Neural progenitor cell (in vitro differentiated cells): ENCODE data around the gene KLK2. TPM values are rescaled to one million over a fixed set of nuclear protein-coding genes. Genes with fewer than 3 reads are reported as not detected.

ENCODE experiments used
- DNase-seq: peaks from one replicate; pipeline ENCODE4 v3.0.0-alpha.2; 2016; ENCODE audit warnings: low spot score
- H2AFZ ChIP-seq: fragments of 200-600 bp; sonication (generic); replicated peaks from 2 replicates; pipeline ENCODE4 v1.6.1; 2016; ENCODE audit warnings: antibody characterized with exemption
- H3F3A ChIP-seq: fragments of 200-600 bp; sonication (generic); 2 replicates; pipeline ENCODE4 v1.6.1; 2016; ENCODE audit warnings: antibody characterized with exemption, low read depth
- H3K27ac ChIP-seq: fragments of 200-600 bp; sonication (generic); 2 replicates; pipeline ENCODE4 v1.5.1; 2016; ENCODE audit warnings: mild to moderate bottlenecking
- H3K27me3 ChIP-seq: fragments of 200-600 bp; sonication (generic); 2 replicates; pipeline ENCODE4 v1.6.1; 2016; ENCODE audit warnings: mild to moderate bottlenecking, moderate library complexity
- H3K36me3 ChIP-seq: fragments of 200-600 bp; sonication (generic); 2 replicates; pipeline ENCODE4 v1.5.1; 2016
- H3K4me1 ChIP-seq: fragments of 200-600 bp; sonication (generic); 2 replicates; pipeline ENCODE4 v1.6.1; 2016; ENCODE audit warnings: mixed run types
- H3K4me2 ChIP-seq: fragments of 200-600 bp; sonication (generic); 2 replicates; pipeline ENCODE4 v1.6.1; 2016
- H3K4me3 ChIP-seq: fragments of 200-600 bp; sonication (generic); 2 replicates; pipeline ENCODE4 v1.5.1; 2016
- H3K79me2 ChIP-seq: fragments of 200-600 bp; sonication (generic); 2 replicates; pipeline ENCODE4 v1.6.1; 2016; ENCODE audit warnings: low read depth
- H3K9ac ChIP-seq: fragments of 200-600 bp; sonication (generic); 2 replicates; pipeline ENCODE4 v1.6.1; 2016
- H3K9me3 ChIP-seq: fragments of 200-600 bp; sonication (generic); 2 replicates; pipeline ENCODE4 v1.5.1; 2016; ENCODE audit warnings: low read depth
- H4K20me1 ChIP-seq: fragments of 200-600 bp; sonication (generic); 2 replicates; pipeline ENCODE4 v1.6.1; 2016; ENCODE audit warnings: low read depth
- H3K27ac Mint-ChIP-seq: 3 replicates; pipeline ENCODE4 v1.8.0; 2021; ENCODE audit warnings: mixed read lengths
- H3K27me3 Mint-ChIP-seq: 2 replicates; pipeline ENCODE4 v1.8.0; 2022; ENCODE audit warnings: low read depth, mild to moderate bottlenecking, inconsistent platforms, moderate library complexity, mixed read lengths; ENCODE audit not compliant: insufficient read depth
- H3K36me3 Mint-ChIP-seq: 3 replicates; pipeline ENCODE4 v1.8.0; 2021; ENCODE audit warnings: mixed read lengths
- H3K4me1 Mint-ChIP-seq: 3 replicates; pipeline ENCODE4 v1.8.0; 2021; ENCODE audit warnings: mixed read lengths
- H3K4me3 Mint-ChIP-seq: 3 replicates; pipeline ENCODE4 v1.8.0; 2021; ENCODE audit warnings: mild to moderate bottlenecking, moderate library complexity, mixed read lengths
- H3K9me3 Mint-ChIP-seq: 3 replicates; pipeline ENCODE4 v1.8.0; 2020; ENCODE audit warnings: mixed read lengths
- EZH2 ChIP-seq: fragments of 200-600 bp; sonication (generic); IDR thresholded peaks from 2 replicates; pipeline ENCODE4 v1.6.1; 2017; ENCODE audit warnings: antibody characterized with exemption, mild to moderate bottlenecking, moderate library complexity
- EZH2phosphoT487 ChIP-seq: fragments of 200-600 bp; sonication (generic); IDR thresholded peaks from 2 replicates; pipeline ENCODE4 v1.6.1; 2017; ENCODE audit warnings: antibody characterized with exemption
- total RNA-seq: library from RNA; depleted of rRNA; stranded (reverse); fragments of >200 nt; gene quantifications from 2 replicates; pipeline ENCODE4 v1.2.3, GENCODE V29; 2015; ENCODE audit warnings: low replicate concordance
- TF ChIP-seq, protein P1 (sequence below): fragments of 200-600 bp; sonication (generic); IDR thresholded peaks from 2 replicates; pipeline ENCODE4 v1.5.1; 2017; ENCODE audit warnings: antibody characterized with exemption, mild to moderate bottlenecking

The KLK2 gene
- total RNA-seq, 1 donor from 2014 or later = not detected

DNA sequence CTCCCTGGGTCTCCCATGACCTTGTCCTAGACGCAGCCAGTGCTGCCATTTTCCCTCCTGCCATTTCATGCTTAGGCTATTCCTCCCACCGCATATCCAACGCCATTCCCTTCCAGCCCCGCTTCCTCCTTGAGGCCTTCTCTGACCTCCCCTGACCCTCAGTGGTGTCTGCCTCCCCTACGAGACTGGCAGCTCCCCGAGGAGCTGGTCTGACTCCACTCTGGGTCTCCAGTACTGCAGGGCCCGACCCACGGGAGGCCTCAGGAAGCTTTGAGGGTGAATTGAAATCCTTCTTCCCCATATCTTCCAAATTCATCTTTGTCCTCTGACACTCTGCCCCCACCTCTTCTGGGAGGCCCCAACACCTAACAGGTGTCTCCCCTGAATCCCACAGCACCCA is 40.6 kb upstream of the KLK2 start:
- Histone ChIP-seq H3K79me2 (no peaks in the 10 kb centered on the region), H3K27ac (no peak overlapping the region), H3K4me3 (no peak overlapping the region), H3K9me3 (no peaks in the 10 kb centered on the region), H3K4me2 (no peak overlapping the region), H3K4me1 (no peaks in the 10 kb centered on the region), H3K27me3 (peaks cover 54% of the 10 kb centered on the region), H4K20me1 (no peaks in the 10 kb centered on the region), H3F3A (no peaks in the 10 kb centered on the region), H2AFZ (no peak overlapping the region), H3K36me3 (no peaks in the 10 kb centered on the region), H3K9ac (no peak overlapping the region)
- peaks cover 39% of the 10 kb centered on the region for H3K27me3 Mint-ChIP-seq
- H3K27ac Mint-ChIP-seq = peak overlapping the region; percentile 46
- H3K9me3 Mint-ChIP-seq = peaks cover 4% of the 10 kb centered on the region
- H3K4me3 Mint-ChIP-seq = no peak overlapping the region
- TF ChIP-seq EZH2 = no peak
- H3K36me3 Mint-ChIP-seq = peaks cover 2% of the 10 kb centered on the region
- no peak for DNase-seq
- peaks cover 6% of the 10 kb centered on the region for H3K4me1 Mint-ChIP-seq

DNA sequence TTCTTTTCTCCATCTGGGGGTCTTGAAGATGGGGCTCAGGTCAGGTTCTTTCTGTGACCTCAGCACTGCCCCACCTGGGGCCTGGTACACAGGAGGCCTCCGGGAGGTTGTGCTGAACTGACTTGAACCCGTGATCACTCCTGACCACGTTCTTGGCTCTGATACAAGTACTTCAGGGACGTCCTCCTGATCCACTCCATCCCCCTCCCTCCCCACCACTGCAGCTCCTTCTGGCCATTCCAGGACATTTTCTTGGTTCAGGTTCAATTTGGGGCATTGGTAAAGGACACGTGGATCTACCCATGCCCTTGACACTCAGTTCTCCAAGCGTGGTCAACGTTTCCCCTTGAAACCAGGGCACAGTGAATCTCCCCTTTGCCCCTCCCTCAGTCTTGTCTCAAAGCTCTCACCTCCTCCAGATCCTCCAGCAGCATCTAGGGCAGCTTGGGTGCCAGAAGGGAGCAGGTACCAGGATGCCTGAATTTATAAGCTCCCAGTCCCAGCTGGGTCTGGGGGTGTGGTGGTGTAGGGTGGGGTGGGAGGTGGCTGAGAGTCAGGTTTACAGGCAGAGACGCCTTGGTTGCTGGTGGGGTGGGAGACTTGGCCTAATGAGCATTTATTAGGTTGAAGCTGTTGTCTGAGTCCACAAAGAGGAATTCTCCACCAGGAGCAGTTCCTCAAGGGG is 40.0 kb upstream of the KLK2 start, which contains the start of gene KLK15:
TSS of gene KLK15 (minus strand) at position 458 of the 685 bp plus-strand sequence. CDS start 2,082 bp downstream, outside the sequence.
- Histone ChIP-seq H4K20me1 (no peaks in the 10 kb centered on the region), H3K27me3 (peaks cover 60% of the 10 kb centered on the region), H3K9ac (no peak within 1 kb of the TSS), H3K79me2 (no peaks in the 10 kb centered on the region), H3K9me3 (no peaks in the 10 kb centered on the region), H3K4me1 (no peaks in the 10 kb centered on the region), H3K4me2 (no peak within 1 kb of the TSS), H3K27ac (no peak within 1 kb of the TSS), H2AFZ (no peak within 1 kb of the TSS), H3K4me3 (no peak within 1 kb of the TSS), H3F3A (no peaks in the 10 kb centered on the region), H3K36me3 (no peaks in the 10 kb centered on the region)
- Mint-ChIP-seq H3K36me3 (peaks cover 2% of the 10 kb centered on the region), H3K4me1 (peaks cover 8% of the 10 kb centered on the region), H3K27ac (peak within 1 kb of the TSS; percentile 46), H3K4me3 (no peak within 1 kb of the TSS), H3K27me3 (peaks cover 42% of the 10 kb centered on the region), H3K9me3 (peaks cover 4% of the 10 kb centered on the region)
- DNase-seq = no peak
- TF ChIP-seq EZH2phosphoT487 = no peak
- TF ChIP-seq EZH2 = no peak
- TF ChIP-seq, protein P1, sequence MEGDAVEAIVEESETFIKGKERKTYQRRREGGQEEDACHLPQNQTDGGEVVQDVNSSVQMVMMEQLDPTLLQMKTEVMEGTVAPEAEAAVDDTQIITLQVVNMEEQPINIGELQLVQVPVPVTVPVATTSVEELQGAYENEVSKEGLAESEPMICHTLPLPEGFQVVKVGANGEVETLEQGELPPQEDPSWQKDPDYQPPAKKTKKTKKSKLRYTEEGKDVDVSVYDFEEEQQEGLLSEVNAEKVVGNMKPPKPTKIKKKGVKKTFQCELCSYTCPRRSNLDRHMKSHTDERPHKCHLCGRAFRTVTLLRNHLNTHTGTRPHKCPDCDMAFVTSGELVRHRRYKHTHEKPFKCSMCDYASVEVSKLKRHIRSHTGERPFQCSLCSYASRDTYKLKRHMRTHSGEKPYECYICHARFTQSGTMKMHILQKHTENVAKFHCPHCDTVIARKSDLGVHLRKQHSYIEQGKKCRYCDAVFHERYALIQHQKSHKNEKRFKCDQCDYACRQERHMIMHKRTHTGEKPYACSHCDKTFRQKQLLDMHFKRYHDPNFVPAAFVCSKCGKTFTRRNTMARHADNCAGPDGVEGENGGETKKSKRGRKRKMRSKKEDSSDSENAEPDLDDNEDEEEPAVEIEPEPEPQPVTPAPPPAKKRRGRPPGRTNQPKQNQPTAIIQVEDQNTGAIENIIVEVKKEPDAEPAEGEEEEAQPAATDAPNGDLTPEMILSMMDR = no peak

DNA sequence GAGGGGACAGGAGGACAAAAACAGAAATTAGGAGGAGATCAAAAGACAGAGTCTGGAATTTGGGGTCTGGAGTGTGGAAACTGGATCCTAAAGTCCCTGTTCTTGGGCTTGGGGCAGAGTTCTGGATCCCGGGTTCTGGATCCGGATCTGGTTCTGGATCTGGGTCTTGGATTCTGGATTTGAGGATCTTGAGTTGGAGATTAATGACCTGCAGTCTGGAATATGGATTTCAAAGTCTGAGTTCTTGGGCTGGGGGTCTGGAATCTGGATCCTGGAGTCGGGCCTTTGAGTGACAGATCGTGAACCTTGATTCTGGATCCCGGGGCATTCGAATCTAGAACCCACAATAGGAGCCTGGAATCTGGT is 39.5 kb upstream of the KLK2 start:
- Histone ChIP-seq H4K20me1 (no peaks in the 10 kb centered on the region), H2AFZ (no peak overlapping the region), H3F3A (no peaks in the 10 kb centered on the region), H3K9me3 (no peaks in the 10 kb centered on the region), H3K4me2 (no peak overlapping the region), H3K4me1 (no peaks in the 10 kb centered on the region), H3K79me2 (no peaks in the 10 kb centered on the region), H3K36me3 (no peaks in the 10 kb centered on the region), H3K9ac (no peak overlapping the region), H3K4me3 (no peak overlapping the region), H3K27ac (no peak overlapping the region), H3K27me3 (peaks cover 62% of the 10 kb centered on the region)
- no peak for DNase-seq
- Mint-ChIP-seq H3K4me3 (no peak overlapping the region), H3K4me1 (peaks cover 10% of the 10 kb centered on the region), H3K36me3 (peaks cover 2% of the 10 kb centered on the region), H3K27ac (no peak overlapping the region), H3K27me3 (peaks cover 45% of the 10 kb centered on the region), H3K9me3 (peaks cover 4% of the 10 kb centered on the region)
- TF ChIP-seq EZH2phosphoT487 (no peak), EZH2 (no peak)
- TF ChIP-seq, protein P1 = no peak

DNA sequence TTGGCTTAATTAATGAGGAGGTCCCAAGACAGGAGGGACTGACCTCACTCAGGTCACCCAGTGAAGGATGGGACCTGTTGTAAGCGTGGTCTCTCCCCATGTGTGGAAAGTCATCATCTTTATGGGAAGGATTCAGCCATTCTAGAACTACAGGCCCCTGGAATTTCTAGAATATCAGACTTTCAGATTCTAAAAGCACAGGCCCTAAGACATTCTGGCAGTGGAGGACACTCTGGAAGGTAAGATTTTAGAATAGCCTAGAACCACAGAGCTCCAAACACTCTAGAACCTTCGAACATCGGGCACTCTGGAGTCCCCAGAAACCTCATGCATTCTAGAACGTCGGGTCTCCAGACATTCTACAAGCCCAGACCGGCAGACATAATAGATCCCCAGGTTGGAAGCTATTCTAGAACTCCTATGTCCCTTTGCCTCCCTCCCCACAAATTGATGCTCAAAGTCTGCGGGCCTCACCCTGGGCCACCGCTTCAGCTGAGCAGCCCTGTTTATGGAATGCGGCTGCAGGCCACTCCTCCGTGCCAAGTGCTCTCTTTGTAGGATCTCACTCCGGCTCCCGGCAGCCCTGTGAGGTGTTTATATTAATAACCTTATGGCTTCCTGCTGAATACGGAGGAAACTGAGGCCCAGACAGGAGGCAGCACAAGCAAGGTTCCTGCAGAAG is 38.0 kb upstream of the KLK2 start:
- DNase-seq = no peak

More for the DNA sequence above, 38.0 kb upstream of the KLK2 start:
- Histone ChIP-seq H3K4me2 (peak overlapping the region; percentile 82), H3K27me3 (peaks cover 72% of the 10 kb centered on the region), H3K9ac (no peak overlapping the region), H3K4me3 (peak overlapping the region; percentile 61), H3K79me2 (no peaks in the 10 kb centered on the region), H4K20me1 (no peaks in the 10 kb centered on the region), H3K36me3 (no peaks in the 10 kb centered on the region), H3K27ac (no peak overlapping the region), H3K9me3 (no peaks in the 10 kb centered on the region), H3F3A (no peaks in the 10 kb centered on the region), H2AFZ (peak overlapping the region; percentile 94), H3K4me1 (no peaks in the 10 kb centered on the region)
- H3K9me3 Mint-ChIP-seq = peaks cover 4% of the 10 kb centered on the region
- H3K36me3 Mint-ChIP-seq = peaks cover 2% of the 10 kb centered on the region
- H3K27ac Mint-ChIP-seq = no peak overlapping the region
- peak overlapping the region; percentile 75 for H3K4me3 Mint-ChIP-seq
- H3K27me3 Mint-ChIP-seq = peaks cover 42% of the 10 kb centered on the region
- TF ChIP-seq EZH2 (no peak), EZH2phosphoT487 (no peak)
- TF ChIP-seq, protein P1 = no peak
- H3K4me1 Mint-ChIP-seq = peaks cover 10% of the 10 kb centered on the region
